HEK293T (cell line): Measurements from ENCODE around the gene ALOX5AP.

Experiments used
- BHLHE40 ChIP-seq: fragments of 450-650 bp; IDR thresholded peaks from 2 replicates; pipeline ENCODE4 v1.6.1; 2016; ENCODE audit warnings: mild to moderate bottlenecking, moderate library complexity, borderline replicate concordance
- ELF4 ChIP-seq: fragments of 450-650 bp; IDR thresholded peaks from 2 replicates; pipeline ENCODE4 v1.6.1; 2017; ENCODE audit warnings: antibody characterized with exemption
- FOXM1 ChIP-seq: fragments of 450-650 bp; IDR thresholded peaks from 2 replicates; pipeline ENCODE4 v1.6.1; 2017; ENCODE audit warnings: mild to moderate bottlenecking, borderline replicate concordance
- SP1 ChIP-seq: fragments of 450-650 bp; IDR thresholded peaks from 2 replicates; pipeline ENCODE4 v1.6.1; 2017
- TARDBP ChIP-seq: fragments of 450-650 bp; IDR thresholded peaks from 2 replicates; pipeline ENCODE4 v1.6.1; 2016
- ZNF384 ChIP-seq: fragments of 450-650 bp; IDR thresholded peaks from 2 replicates; pipeline ENCODE4 v1.6.1; 2016
- TF ChIP-seq, protein P1 (sequence below): fragments of 450-650 bp; IDR thresholded peaks from 2 replicates; pipeline ENCODE4 v1.6.1; 2016

DNA sequence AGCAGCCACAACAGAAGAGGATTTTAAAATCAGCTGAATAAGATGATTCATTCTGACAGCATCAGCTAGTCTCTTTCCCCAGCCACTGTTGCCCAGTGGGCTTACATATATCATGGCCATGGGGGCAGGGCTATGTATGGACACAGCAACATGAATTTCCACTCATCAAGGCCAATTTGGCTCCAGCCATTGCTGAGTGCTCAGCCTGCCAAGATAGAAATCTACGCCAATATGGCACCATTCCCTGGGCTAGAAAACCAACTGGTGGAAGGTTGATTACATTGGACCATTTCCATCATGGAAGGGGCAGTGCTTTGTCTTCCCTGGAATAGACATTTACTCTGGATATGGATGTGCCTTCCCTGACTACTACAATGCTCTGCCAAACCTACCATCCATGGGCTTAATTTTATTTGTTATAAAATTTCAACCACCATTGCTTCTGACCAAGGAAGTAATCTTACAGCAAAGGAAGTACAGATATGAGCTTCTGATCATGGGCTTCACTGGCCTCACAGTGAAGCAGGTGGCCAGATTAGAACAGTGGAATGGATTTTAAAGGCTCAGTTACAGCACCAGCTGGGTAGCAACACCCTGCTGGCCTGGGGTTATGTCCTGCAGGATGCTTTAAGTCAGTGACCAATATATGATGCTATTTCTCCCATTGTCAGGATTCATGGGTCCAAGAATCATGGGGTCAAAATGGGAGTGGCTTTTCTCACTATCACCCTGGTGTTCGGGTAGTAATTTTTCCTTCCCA, 9.8 kb upstream of the ALOX5AP start:
- TF ChIP-seq FOXM1 (no peak), TARDBP (no peak), ELF4 (no peak), SP1 (no peak), BHLHE40 (no peak), ZNF384 (no peak)
- TF ChIP-seq, protein P1, sequence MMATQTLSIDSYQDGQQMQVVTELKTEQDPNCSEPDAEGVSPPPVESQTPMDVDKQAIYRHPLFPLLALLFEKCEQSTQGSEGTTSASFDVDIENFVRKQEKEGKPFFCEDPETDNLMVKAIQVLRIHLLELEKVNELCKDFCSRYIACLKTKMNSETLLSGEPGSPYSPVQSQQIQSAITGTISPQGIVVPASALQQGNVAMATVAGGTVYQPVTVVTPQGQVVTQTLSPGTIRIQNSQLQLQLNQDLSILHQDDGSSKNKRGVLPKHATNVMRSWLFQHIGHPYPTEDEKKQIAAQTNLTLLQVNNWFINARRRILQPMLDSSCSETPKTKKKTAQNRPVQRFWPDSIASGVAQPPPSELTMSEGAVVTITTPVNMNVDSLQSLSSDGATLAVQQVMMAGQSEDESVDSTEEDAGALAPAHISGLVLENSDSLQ = no peak
